Esophagus (tissue), 2 donors: ENCODE results near the gene AKT1S1. TPM values are rescaled to one million over a fixed set of nuclear protein-coding genes. Genes with fewer than 3 reads are reported as not detected.

Source experiments
- polyA plus RNA-seq, 2 donors: library from polyadenylated mRNA; stranded (reverse); fragments of 200-250 nt; gene quantifications; one replicate each; pipeline ENCODE4 v1.2.3, GENCODE V29; 2013
- donor health status: healthy with polysubstance abuse.
- donor health status: Bipolar disorder and iron deficiency.

The AKT1S1 gene
- polyA plus RNA-seq, 2 donors = 33.8 to 46.9 TPM

Other genes starting within 250 kb of the AKT1S1 start
- 10 to 100 TPM; 45.1 to 46.0 TPM for gene RRAS, start 237.2 kb downstream of the AKT1S1 start, polyA plus RNA-seq
- gene SCAF1, start 235.1 kb downstream of the AKT1S1 start, polyA plus RNA-seq = 10 to 100 TPM; 16.9 to 26.7 TPM
- gene IRF3, start 211.5 kb downstream of the AKT1S1 start, polyA plus RNA-seq = 10 to 100 TPM; 49.2 to 75.0 TPM
- 10 to 100 TPM in 1 of 2 donors, 1 to 10 TPM in 1; 10.0 to 21.4 TPM for gene BCL2L12, start 211.4 kb downstream of the AKT1S1 start, polyA plus RNA-seq
- gene PRMT1, start 200.1 kb downstream of the AKT1S1 start, polyA plus RNA-seq = 100 to 1,000 TPM in 1 of 2 donors, 10 to 100 TPM in 1; 72.5 to 146 TPM
- 1 to 10 TPM; 1.6 to 2.0 TPM for gene ADM5, start 187.8 kb downstream of the AKT1S1 start, polyA plus RNA-seq
- 1 to 10 TPM; 1.8 to 4.1 TPM for gene CPT1C, start 186.2 kb downstream of the AKT1S1 start, polyA plus RNA-seq
- gene TSKS, start 114.0 kb downstream of the AKT1S1 start, polyA plus RNA-seq = under 1 TPM; 0.06 to 0.55 TPM
- 10 to 100 TPM; 37.4 to 40.7 TPM for gene AP2A1, start 110.4 kb downstream of the AKT1S1 start, polyA plus RNA-seq
- gene FUZ, start 64.1 kb downstream of the AKT1S1 start, polyA plus RNA-seq = 10 to 100 TPM; 11.3 to 12.1 TPM
- gene MED25, start 59.1 kb downstream of the AKT1S1 start, polyA plus RNA-seq = 10 to 100 TPM; 27.7 to 54.9 TPM
- 10 to 100 TPM; 59.1 to 92.8 TPM for gene PTOV1, start 26.2 kb downstream of the AKT1S1 start, polyA plus RNA-seq
- 10 to 100 TPM; 27.5 to 65.1 TPM for gene PNKP, start 9.8 kb downstream of the AKT1S1 start, polyA plus RNA-seq
- gene TBC1D17, start 347 bp upstream of the AKT1S1 start, polyA plus RNA-seq = 10 to 100 TPM; 21.8 to 32.6 TPM
- gene IL4I1, start 19.5 kb upstream of the AKT1S1 start, polyA plus RNA-seq = under 1 TPM; 0.18 to 0.45 TPM
- 10 to 100 TPM; 15.5 to 24.3 TPM for gene ATF5, start 51.9 kb upstream of the AKT1S1 start, polyA plus RNA-seq
- gene NUP62, start 52.1 kb upstream of the AKT1S1 start, polyA plus RNA-seq = 10 to 100 TPM; 16.5 to 21.4 TPM
- gene SIGLEC11, start 83.8 kb upstream of the AKT1S1 start, polyA plus RNA-seq = under 1 TPM; 0.11 to 0.16 TPM
- 10 to 100 TPM; 12.5 to 14.1 TPM for gene VRK3, start 148.0 kb upstream of the AKT1S1 start, polyA plus RNA-seq
- 1 to 10 TPM; 1.8 to 1.9 TPM for gene ZNF473, start 148.7 kb upstream of the AKT1S1 start, polyA plus RNA-seq